ENCODE measurements around the gene MYLK.

DNA sequence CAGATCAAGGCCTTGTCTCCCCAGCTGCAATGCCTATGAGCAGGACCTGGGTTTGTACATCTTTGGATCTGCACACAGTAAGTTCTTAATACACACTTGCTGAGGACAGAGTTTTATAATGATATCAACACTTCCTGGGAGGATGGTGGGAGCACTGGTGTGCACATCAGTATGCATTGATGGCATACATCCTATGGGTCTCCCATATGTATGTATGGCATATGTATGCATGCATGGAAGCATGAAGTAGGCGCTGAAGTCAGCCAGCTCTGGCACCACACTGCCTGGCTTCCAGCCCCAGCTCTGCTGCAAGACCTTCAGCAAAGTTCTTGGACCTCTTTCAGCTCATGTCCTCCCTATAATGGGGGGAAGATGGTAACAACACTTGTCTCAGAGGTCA lies 68.2 kb downstream of the MYLK start:
- TF ChIP-seq POLR2A (IDR thresholded peaks at IDR 0.05): no peak
- TF ChIP-seq, protein P1, sequence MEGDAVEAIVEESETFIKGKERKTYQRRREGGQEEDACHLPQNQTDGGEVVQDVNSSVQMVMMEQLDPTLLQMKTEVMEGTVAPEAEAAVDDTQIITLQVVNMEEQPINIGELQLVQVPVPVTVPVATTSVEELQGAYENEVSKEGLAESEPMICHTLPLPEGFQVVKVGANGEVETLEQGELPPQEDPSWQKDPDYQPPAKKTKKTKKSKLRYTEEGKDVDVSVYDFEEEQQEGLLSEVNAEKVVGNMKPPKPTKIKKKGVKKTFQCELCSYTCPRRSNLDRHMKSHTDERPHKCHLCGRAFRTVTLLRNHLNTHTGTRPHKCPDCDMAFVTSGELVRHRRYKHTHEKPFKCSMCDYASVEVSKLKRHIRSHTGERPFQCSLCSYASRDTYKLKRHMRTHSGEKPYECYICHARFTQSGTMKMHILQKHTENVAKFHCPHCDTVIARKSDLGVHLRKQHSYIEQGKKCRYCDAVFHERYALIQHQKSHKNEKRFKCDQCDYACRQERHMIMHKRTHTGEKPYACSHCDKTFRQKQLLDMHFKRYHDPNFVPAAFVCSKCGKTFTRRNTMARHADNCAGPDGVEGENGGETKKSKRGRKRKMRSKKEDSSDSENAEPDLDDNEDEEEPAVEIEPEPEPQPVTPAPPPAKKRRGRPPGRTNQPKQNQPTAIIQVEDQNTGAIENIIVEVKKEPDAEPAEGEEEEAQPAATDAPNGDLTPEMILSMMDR (IDR thresholded peaks at IDR 0.05): no peak
- TF ChIP-seq EP300 (IDR thresholded peaks at IDR 0.05): no peak

All from stomach (tissue), 4 donors.